G401 (cell line): ENCODE measurements around the gene FAM210A. TPM values are rescaled to one million over a fixed set of nuclear protein-coding genes. Genes with fewer than 3 reads are reported as not detected.

Source experiments
- DNase-seq: peaks from one replicate; pipeline ENCODE4 v3.0.0-alpha.2; 2015; ENCODE audit warnings: low spot score
- in situ Hi-C: cut with HindIII; loops from 2 replicates; pipeline ENCODE4 v1.10.0; 2016; ENCODE audit warnings: low sequenced_read_pairs, mixed read lengths
- total RNA-seq: library from RNA; depleted of rRNA; stranded (reverse); fragments of >200 nt; shearing (Covaris generic); gene quantifications from 2 replicates; pipeline ENCODE4 v1.2.3, GENCODE V29; 2014

Gene FAM210A
- total RNA-seq, 1 experiment from 2014 or later: 23.4 TPM

DNA sequence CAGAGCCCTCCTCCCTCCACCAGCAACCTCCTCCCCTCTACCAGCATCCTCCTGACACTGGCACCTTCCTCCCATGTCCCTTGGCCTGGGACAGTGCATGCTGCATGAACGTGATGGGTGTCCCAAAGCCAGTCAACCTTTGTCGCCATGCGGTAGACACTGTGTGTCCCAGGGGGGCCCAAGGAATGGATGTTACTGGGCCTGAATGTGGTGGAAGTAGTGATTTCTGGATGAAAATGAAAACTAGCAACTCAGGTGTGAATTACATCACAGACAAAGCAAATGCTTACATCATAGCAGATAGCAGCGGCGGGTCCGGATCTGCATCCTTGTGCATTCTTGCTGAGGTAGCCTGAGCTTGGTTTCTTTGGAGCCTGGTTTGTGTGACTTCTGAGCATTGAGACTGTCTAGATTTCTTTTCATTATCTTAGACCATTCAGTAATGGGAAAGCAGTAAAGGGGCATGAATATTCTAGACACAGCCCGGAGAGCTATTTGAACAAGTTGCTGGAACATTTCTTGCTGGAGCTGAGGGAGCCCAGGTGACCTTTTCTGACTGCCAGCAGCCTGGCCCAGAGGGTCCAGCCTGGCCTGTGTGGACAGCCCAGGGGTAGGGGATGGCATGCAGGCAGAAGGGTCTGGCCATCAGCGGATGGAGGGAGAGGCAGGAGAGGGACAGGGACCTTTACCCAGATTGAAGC is 100.4 kb downstream of the FAM210A start:
- no peak for DNase-seq

DNA sequence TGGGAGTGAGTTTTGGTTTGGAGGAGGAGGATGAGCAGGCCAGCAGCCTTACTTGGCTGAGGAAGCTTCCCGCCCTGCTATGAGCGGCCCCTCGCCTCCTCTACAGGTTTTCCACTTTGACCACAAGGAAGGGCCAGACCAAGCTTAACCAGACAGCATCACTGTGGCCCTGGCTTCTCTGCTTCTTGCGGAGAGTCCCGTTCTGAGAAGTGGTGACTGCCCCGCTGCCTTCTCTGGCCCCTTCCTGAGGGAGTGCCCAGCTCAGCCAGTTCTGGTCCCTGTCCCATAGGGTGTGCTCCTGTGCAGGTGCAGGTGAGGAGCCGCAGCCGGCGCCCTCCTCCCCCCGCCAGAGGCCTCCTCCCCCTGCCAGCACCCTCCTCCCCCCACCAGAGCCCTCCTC is 101.0 kb downstream of the FAM210A start:
- DNase-seq: no peak
- in situ Hi-C loops: no loop called here

More for the DNA sequence above, 100.4 kb downstream of the FAM210A start:
- in situ Hi-C loops: no loop called here

DNA sequence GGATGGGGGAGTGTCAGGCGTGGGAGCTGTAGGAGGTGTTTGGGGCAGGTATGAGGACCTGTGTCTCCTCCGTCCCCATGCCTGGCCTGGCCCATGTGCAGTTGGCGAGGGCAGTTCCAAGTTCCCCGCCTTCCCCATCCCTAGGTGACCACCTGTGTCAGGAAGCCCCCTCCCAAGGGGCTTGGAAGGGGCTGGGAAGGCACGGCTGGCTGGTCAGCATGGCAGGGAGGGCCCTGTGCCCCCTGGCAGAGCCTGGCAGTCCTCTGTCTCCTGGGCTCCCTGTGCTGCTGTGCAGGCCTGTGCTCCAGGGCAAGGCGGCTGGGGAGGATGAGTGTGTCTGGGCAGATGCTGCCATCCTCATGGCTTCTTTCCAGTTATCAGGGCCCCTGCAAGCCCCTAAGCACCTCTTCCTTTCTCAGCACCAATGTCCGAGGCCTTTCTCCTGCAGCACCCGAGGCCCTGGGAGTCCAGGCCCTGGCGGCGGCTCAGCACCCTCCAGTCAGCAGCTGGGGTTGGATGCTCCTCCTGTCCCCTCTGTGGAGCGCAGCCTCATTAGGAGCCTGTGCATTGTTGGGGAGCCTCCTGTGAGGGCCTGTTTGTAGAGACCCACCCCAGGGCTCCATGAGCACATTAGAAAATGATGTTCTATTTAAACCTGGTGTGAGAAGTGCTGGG is 101.7 kb downstream of the FAM210A start:
- no peak for DNase-seq
- in situ Hi-C loops: no loop called here

DNA sequence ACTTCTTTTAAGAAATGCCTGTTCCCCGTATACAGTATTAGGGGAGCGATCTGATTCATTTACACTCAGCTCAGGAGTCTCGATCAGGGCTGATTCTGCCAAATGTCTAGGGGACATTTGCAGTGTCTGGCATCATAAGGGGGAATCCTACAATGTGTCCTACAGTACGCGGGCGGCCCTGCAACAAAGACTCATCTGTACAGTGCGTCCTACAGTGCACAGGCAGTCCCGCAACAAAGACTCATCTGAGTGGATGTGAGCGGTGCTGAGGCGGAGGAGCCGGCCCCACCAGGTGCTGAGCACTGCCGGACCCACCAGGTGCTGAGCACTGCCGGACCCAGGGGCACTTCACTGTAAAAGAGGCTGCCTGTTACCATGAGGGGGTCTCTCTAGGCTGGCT is 102.5 kb downstream of the FAM210A start:
- no peak for DNase-seq

DNA sequence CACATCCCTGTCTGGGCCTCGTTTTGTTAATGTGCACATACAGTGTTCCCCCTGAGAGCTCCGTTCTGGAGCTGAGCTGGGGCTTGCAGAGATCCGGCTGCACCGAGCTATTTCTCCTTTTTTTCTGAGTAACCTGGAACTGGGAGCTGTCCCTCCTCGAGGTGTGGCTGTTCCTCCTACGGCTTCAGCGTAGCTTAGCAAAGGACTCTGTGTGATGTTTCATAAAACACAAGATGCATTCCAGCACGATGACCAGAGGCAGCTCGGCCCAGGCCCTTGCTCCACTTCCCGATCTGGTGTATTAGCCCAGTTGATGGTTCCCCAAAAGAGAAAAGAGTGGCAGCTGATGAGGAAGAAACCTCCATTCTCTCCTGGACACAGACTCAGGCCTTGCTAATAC is 103.0 kb downstream of the FAM210A start:
- DNase-seq: no peak
- in situ Hi-C loops: no loop called here

More for the DNA sequence above, 102.5 kb downstream of the FAM210A start:
- in situ Hi-C loops: no loop called here

DNA sequence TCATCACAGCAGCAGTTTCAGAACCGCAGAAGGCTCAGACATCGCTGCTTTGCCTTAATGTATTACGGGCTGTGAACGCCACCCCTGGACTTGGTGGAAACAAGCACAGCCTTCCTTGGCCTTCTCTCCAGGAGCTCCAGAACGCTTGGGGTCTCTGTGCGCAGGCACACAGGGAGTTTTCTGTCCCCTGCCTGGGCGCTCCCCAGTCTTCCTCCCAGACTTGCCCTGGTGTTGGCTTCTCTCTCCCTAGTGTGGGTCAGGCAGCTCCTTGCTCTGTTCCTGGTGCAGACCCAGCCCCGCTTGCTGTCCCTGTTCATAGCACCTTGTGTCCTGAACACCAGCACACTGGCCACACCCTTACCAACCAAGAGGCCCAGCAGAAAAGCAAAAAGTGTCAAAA is 103.6 kb downstream of the FAM210A start:
- no peak for DNase-seq

DNA sequence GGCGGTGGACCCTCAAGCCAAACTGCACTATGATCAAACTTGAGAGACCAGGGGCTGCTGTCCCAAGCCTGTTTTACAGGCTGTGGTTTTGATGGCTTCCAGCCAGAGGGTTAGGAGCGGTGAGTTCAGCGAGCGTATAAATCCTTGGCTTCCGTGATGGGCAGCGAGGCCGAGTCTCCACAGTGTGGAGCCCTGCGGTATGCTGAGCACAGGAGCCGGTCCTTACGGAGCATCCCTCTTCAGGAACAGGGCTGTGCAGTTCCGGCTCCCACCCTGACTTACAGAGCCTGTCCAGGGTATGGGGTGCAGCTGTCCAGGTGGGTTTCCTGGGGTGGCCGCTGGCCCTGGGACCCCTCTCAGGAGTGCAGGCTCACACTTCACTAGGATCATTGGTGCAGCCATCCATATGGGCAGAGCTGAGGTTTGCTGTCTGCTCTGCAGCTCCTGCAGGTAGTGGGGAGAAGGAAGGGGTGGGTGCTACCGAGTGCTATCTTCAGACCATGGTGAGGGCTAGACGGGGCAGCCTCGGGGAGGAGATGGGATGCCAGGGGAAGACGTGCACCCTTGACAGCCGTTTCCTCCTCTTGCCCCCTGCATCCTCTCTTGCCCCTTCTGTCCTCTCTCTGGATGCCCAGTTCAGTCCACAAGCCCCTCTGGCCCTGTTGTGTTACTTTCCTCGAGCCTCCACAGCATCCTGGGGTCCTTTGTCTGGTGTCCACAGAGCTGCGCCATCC is 104.3 kb downstream of the FAM210A start:
- in situ Hi-C loops: no loop called here
- DNase-seq: peak; percentile 89

More for the DNA sequence above, 103.6 kb downstream of the FAM210A start:
- in situ Hi-C loops: no loop called here

DNA sequence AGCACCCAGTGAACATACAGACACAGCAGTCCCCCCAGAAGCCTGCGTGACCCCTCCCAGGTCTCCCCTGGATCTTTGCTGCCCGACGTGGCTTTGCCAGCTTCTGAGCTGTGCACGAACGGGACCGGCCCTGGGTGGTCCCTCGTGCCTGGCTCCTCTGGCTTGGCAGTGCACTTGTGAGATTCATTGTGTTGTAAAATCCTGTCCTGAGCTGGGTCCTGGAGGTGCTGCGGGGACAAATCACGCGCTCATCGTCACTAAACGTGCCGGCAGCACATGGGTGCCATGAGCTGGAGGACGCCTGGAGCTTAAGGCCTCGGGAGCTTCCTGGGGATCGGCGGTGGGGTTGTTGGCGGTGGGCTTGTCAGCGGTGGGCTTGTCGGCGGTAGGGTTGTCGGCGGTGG is 104.9 kb downstream of the FAM210A start:
- in situ Hi-C loops: no loop called here

DNA sequence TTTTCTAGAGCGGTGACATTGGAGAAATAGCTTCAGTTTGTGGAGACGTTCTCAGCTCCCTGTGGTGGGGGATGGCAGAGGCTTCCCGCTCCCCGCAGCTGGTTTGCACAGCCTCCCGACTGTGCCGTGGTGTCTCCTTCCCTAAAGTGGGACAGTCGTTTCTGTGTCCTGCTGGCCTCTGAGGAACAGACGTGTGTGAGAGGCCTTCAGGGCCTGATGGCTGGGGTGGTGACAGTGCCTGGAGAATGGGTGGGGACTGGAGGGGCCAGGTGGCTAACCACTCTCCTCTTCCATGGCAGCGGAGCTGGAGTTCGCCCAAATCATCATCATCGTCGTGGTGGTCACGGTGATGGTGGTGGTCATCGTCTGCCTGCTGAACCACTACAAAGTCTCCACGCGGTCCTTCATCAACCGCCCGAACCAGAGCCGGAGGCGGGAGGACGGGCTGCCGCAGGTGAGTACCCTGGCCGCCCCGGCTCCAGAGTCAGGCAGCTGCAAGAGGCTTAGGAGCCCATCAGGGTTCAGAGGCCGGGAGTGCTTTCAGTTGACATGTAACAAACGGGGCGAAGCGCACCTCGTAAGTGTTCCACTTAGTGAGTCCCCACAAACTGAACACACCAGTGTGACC is 105.4 kb downstream of the FAM210A start:
- DNase-seq: no peak
- in situ Hi-C loops: no loop called here

More for the DNA sequence above, 104.9 kb downstream of the FAM210A start:
- no peak for DNase-seq

DNA sequence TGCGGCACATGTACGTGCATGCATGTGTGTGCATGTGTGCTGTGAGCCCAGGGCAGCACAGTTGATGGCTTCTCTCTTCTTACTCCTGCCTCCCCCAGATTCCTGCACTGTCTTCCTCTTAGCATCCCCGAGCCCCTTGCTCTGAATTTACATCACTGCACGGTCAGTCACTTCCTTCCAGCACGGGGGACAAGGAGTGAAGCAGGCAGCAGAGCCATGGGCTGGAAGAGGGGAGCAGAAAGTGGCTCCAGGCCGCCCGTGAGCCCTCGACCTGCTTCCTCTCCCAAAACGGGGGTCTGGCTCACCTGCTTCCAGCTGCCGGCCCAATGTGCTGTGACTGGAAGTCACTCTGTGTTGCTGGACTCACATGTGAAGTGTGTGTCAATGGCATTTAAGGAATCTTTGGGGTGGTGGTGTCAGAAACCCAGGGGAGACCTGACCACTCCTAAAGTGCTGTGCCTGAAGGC is 106.1 kb downstream of the FAM210A start:
- DNase-seq: no peak
- in situ Hi-C loops: no loop called here

DNA sequence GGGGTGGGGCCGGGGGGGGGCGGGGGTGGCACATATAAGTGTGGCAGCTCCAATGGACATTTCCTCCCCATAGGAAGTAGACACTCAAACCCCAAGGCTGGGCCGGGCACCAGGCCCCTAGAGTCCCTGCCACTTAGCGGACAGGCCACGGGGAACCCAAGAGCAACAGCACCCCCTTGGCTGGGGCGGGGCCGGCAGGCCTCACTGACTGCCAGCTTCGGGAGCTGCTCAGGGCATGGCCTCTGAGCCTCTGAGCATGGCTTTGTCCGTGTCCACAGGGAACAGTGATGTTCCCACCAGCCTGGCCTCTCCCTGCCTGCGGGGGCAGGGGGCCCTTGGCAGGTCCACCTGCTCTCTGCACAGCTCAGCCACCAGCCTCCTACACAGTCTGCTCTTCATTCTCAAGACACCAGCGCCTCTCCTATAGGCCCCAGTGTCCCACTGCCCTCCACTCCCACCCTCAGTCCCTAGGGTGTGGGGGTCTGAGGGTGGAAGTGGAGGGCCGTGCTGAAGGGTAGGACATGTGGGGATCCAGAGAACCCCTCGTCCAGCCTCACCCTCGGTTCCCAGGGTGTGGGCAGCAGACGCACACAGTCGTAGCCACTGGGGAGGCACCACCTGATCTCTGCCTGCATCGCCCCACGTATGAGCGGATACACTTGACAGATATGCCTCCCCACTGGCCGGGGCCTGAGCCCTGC is 106.7 kb downstream of the FAM210A start:
- DNase-seq: no peak
- in situ Hi-C loops: no loop called here

DNA sequence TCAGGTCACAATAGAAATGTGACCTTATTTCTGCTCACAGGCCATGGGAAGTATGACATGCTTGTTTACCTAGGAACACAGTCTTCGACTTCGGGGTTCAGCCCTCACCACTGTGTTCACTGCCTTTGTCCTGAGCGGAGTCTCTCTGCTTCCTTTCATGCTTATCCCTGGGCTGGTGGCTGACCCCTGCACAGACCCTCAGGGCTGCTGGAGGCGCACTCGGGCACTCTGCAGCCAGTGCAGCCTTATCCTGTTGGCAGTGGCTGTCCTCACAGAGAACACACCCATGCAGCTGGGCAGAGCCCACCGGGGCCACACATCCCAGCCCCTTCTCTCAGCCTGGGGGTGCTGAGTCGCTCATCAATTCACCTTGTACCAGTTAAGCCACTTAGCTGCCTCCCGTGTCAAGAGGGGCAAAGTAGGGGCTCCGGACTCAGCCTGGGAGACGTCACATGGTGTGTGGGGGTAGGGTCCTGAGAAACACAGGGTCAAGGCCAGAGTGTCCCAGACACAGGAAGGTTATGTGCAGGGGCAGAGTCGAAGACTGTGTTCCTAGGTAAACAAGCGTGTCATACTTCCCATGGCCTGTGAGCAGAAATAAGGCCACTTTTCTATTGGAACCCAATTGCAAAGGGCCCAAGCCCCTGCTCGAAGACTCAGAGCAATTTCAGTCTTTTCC is 107.5 kb downstream of the FAM210A start:
- in situ Hi-C loops: no loop called here
- DNase-seq: no peak

DNA sequence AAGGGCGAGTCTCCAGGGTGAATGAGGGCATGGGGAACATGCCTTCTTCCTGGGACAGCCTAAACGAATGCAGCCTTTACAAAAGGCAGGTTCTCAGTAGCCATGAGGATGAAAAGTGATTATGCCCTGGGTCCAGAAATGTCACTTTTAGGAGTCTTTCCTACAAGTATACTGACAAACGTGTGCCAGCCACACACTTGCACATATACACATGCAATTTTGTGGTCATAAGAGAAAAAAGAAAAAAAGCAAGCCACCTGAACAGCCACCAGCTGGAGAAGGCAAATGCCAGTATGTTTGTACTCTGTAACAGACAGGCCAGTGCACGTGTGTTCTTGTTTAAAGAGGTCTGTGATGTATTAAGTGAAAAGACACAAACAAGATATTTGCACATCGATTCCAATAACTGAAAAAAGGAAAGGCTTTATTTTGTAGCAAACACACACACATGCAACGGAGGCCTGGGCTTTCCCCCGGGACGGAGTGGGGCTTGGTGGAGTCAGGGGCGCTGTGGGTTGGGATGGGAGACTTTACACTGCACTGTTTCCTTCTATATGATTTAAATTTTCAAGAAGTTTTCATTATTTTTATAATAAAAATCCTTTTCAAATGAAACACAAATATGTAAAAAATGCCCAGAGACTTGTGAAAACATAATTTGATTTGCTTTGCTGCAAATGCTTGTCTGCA is 108.4 kb downstream of the FAM210A start:
- in situ Hi-C loops: no loop called here
- no peak for DNase-seq

DNA sequence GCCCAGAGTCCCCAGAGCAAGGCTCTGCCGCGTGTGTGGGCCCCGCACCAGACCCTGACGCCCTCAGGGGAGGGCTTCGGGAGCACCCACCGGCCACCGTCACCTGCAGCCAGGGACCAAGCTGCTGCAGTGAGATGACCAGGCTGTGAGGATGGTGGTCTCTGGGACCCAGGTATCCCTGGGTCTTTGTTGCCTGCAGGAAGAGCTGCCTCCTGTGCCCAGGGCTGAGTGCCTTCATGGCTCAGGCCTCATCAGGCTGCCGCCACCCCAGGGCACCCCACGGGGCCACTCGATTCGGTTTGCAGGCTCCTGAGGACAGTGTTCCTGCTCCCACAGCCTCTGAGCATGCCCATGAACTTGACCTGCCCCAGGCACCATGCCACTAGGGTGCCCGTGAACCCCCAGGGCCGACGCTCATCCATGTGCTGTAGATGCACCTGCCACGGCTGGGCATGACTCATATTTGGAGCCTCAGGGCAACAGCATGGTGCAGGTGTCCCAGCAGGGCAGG is 109.8 kb downstream of the FAM210A start:
- no peak for DNase-seq
- in situ Hi-C loops: no loop called here

DNA sequence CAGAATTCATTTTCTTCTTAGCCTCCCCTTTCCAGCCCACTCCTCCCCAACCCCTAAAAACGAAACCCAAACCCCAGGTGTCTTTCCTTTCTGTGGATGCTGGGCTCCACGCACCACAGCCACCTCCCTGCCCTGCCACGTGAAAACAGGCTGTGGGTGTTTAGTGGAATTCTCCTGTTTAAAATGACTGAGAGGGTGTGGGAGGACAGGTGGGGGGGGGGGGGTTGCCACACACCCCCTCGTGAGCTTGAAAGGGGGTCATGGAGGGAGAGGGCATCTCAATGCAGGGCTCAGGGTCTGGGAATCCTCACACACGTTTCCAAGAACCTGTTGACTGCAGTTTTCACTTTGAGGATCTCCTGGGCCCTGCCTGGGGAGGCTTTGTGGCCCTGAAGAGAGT is 110.3 kb downstream of the FAM210A start:
- DNase-seq: no peak
- in situ Hi-C loops: no loop called here

DNA sequence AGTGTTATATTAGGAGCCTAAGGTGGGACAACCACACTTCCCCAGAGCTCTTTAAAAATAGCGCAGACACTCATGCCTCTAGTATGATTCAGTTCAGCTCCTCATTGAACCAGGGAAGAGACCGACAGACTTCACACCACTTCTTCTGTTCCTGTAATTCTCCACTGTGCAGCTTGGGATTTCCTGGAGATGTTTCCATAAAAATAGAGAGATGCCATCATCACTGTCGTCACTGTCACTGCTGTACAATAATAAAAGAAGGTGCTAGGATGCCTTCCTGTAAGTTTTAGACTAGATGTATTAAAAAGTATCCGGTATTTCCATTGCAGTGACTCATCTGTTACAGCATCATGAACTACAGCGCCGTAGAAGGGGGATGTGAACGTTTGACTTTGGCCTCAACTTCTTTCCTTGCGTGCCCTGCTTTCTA is 110.9 kb downstream of the FAM210A start:
- in situ Hi-C loops: no loop called here
- DNase-seq: no peak

DNA sequence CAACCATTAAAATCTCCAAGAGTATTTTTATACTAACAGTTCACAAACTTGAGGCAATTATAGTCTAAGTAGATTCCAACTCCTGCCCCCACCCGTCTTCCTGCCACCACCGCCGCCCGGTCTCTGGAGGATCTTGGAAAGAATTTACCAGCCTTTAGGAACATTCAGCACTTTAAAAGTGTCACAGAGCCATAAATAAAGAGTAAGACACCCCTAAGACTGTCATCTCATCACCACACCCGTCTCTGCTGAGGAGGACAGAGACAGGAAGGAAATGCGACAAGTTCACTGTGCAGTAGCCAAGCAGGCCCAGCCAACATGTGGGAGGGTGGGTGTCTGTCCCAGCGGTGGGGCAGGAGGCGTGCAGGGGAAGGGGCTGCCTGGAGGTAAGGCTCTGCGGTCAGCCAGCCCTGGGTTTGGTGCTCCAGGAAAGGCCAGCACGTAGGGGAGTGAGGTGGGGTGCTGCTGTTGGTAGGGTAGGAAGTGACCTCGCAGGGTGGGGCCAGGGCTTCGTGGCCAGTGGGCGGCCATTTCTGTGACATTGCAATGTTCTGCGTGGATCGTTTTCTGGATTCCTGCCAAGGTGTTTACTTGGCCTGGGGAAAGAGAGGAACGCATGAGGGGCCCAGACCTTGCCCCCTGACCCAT is 111.6 kb downstream of the FAM210A start:
- in situ Hi-C loops: no loop called here
- DNase-seq: no peak
